Karpas-422 (cell line): ENCODE results near the gene SYNGR2. TPM values are rescaled to one million over a fixed set of nuclear protein-coding genes. Genes with fewer than 3 reads are reported as not detected.

Experiments used
- DNase-seq: peaks from one replicate; pipeline ENCODE4 v3.0.0-alpha.2; 2015
- H2AFZ ChIP-seq: fragments of 200-600 bp; sonication (generic); 2 replicates; pipeline ENCODE4 v1.6.1; 2014; ENCODE audit warnings: antibody characterized with exemption, low read length, mixed read lengths
- H3K27ac ChIP-seq: fragments of 200-600 bp; sonication (generic); 2 replicates; pipeline ENCODE4 v1.5.1; 2014; ENCODE audit warnings: mild to moderate bottlenecking, low read length, moderate library complexity
- H3K27me3 ChIP-seq: fragments of 200-600 bp; sonication (generic); 2 replicates; pipeline ENCODE4 v1.6.1; 2014; ENCODE audit warnings: low read length, mixed read lengths
- H3K36me3 ChIP-seq: fragments of 200-600 bp; sonication (generic); 2 replicates; pipeline ENCODE4 v1.6.1; 2014; ENCODE audit warnings: low read length, mixed read lengths; ENCODE audit not compliant: insufficient read depth
- H3K4me1 ChIP-seq: fragments of 200-600 bp; sonication (generic); 2 replicates; pipeline ENCODE4 v1.6.1; 2014; ENCODE audit warnings: mild to moderate bottlenecking, low read length, mixed read lengths
- H3K4me2 ChIP-seq: fragments of 200-600 bp; sonication (generic); 2 replicates; pipeline ENCODE4 v1.6.1; 2014; ENCODE audit warnings: low read length, low read depth, mild to moderate bottlenecking; ENCODE audit not compliant: poor library complexity, severe bottlenecking
- H3K4me3 ChIP-seq: fragments of 200-600 bp; sonication (generic); 2 replicates; pipeline ENCODE4 v1.5.1; 2014; ENCODE audit warnings: mild to moderate bottlenecking, antibody characterized with exemption, low read length, mixed read lengths
- H3K79me2 ChIP-seq: fragments of 200-600 bp; sonication (generic); 2 replicates; pipeline ENCODE4 v1.6.1; 2014; ENCODE audit warnings: mild to moderate bottlenecking, low read length, mixed read lengths
- H3K9ac ChIP-seq: fragments of 200-600 bp; sonication (generic); 2 replicates; pipeline ENCODE4 v1.6.0; 2014; ENCODE audit warnings: low read length
- H3K9me2 ChIP-seq: fragments of 200-600 bp; sonication (generic), shearing (Covaris generic); replicated peaks from 2 replicates; pipeline ENCODE4 v1.6.0; 2014; ENCODE audit warnings: mild to moderate bottlenecking, low read length, moderate library complexity; ENCODE audit not compliant: insufficient read depth
- H3K9me3 ChIP-seq: fragments of 300-700, 200-600 bp; sonication (generic); 2 replicates; pipeline ENCODE4 v1.6.1; 2014; ENCODE audit warnings: low read length, mixed read lengths
- H4K20me1 ChIP-seq: fragments of 200-600 bp; sonication (generic); 2 replicates; pipeline ENCODE4 v1.6.1; 2014; ENCODE audit warnings: mild to moderate bottlenecking, antibody characterized with exemption, low read length, low read depth; ENCODE audit not compliant: insufficient read depth
- total RNA-seq: library from RNA; depleted of rRNA; stranded (reverse); fragments of >200 nt; shearing (Covaris generic); gene quantifications from 2 replicates; pipeline ENCODE4 v1.2.3, GENCODE V29; 2014; ENCODE audit warnings: low replicate concordance

Gene SYNGR2
- total RNA-seq, 1 experiment from 2014 or later, result 31.9 TPM

DNA sequence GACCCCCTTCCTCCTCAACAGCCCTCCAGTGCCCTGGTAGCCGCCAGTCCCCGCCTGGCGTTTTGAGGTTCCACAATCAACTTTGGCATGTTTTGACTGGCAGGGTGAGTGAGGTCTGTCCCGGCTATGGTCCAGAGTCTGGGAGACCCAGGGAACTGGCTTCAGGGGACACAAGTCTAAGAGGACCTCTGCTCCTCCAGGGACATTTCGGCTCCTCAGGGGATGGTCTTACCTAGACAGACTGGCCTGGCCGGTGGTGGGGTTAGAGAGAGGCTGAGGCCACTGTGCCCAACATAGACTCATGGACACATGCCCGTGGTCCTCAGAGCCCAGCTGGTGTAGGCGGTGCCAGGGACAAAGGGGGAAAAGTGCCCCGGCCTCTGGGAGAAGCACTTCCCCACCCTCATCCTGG lies 35.6 kb upstream of the SYNGR2 start:
- peak overlapping the region; percentile 98 for H3K4me2 ChIP-seq

DNA sequence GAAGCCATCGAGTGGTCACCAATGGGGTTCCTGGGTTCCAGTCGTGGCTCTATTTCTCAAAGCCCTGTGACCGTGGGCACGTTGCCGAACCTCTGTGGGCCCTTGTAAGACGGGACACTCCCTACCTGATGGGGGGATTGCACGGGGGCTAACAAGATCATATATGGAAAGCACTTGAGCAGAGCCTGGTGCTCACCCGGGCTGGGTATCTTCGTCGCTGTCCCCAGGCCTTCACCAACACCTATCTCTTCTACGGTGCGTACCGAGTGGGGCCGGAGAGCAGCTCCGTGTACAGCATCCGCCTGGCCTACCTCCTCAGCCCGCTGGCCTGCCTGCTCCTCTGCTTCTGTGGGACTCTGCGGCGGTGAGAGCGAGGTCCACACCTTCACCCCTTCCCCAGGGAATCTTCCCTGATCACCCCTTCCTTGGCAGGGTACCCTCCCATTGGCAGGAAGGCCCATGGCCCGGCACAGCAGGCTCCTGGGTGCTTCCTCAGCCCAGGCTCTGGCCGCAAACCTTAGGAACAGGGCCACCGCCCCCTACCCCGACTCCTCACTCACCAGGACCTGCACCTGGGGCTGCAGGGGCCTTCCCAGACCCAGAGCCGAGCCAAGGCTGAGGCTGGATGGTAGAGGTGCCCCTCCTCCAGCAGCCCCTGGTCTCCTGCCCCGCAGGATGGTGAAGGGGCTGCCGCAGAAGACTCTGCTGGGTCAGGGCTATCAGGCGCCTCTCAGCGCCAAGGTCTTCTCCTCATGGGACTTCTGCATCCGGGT lies 35.0 kb upstream of the SYNGR2 start:
- Histone ChIP-seq H3K4me3 (peak overlapping the region; percentile 88; the same call in 1 of the 2 replicates), H3K9ac (peak overlapping the region; percentile 95), H2AFZ (no peak overlapping the region), H4K20me1 (no peaks in the 10 kb centered on the region), H3K36me3 (peaks cover 22% of the 10 kb centered on the region), H3K27ac (peak overlapping the region; percentile 94), H3K27me3 (no peaks in the 10 kb centered on the region), H3K9me2 (no peaks in the 10 kb centered on the region), H3K9me3 (no peaks in the 10 kb centered on the region), H3K79me2 (peaks cover 19% of the 10 kb centered on the region), H3K4me1 (peaks cover 69% of the 10 kb centered on the region), H3K4me2 (peak overlapping the region; percentile 98)
- no peak for DNase-seq

More for the DNA sequence above, 35.6 kb upstream of the SYNGR2 start:
- Histone ChIP-seq H2AFZ (no peak overlapping the region), H4K20me1 (no peaks in the 10 kb centered on the region), H3K9ac (peak overlapping the region; percentile 95), H3K4me1 (peaks cover 69% of the 10 kb centered on the region), H3K79me2 (peaks cover 20% of the 10 kb centered on the region), H3K9me2 (no peaks in the 10 kb centered on the region), H3K27ac (peak overlapping the region; percentile 94), H3K9me3 (no peaks in the 10 kb centered on the region), H3K27me3 (no peaks in the 10 kb centered on the region), H3K4me3 (peak overlapping the region; percentile 88), H3K36me3 (peaks cover 22% of the 10 kb centered on the region)
- DNase-seq, result no peak

DNA sequence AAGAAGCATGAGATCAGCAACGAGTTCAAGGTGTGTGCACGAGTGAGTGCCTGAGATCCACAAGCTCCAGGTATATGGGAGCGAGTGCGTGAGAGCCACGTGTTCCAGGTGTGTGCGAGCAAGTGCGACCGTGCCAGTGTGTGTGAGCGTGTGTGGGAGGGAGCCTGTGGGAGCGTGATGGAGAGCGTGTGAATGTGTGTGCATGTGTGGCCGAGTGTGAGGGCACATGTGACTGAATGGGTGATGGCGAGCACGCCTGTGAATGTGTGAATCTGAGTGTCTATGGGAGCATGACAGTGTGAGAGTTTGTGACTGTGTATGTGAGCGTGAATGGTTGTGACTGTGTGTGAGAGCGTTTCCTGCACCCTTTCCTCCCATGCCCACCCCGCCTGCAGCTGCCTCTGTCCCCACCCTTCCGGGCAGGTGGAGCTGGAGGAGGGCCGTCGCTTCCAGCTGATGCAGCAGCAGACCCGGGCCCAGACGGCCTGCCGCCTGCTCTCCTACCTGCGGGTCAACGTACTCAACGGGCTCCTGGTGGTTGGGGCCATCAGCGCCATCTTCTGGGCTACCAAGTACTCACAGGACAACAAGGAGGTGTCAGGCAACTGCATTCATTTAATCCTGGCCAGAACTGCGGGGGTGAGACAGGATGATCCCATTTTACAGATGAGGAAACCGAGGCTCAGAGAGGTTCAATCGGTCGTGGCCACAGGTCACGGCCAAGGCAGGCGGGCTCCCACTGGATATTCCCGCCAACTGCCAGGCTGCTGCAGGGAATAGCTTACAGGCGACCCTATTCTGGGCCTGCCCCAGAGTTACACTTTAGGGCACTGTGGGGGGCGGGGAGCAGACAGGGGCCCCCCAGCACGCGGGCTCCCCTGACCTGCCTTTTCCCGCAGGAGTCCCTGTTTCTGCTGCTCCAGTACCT lies 34.1 kb upstream of the SYNGR2 start:
- Histone ChIP-seq H4K20me1 (no peaks in the 10 kb centered on the region), H3K36me3 (peaks cover 22% of the 10 kb centered on the region), H3K79me2 (peaks cover 19% of the 10 kb centered on the region), H3K9me3 (no peaks in the 10 kb centered on the region), H3K4me1 (peaks cover 63% of the 10 kb centered on the region), H3K4me2 (peak overlapping the region; percentile 98), H3K27ac (peak overlapping the region; percentile 94), H3K9ac (peak overlapping the region; percentile 95; the same call in 1 of the 2 replicates), H2AFZ (no peak overlapping the region), H3K27me3 (no peaks in the 10 kb centered on the region), H3K9me2 (no peaks in the 10 kb centered on the region), H3K4me3 (peak overlapping the region; percentile 88; the same call in 1 of the 2 replicates)
- peak; percentile 87 for DNase-seq

GRCh38 chr17:78134899-78135385 lies 33.4 kb upstream of the SYNGR2 start:
- Histone ChIP-seq H3K9me3 (no peaks in the 10 kb centered on the region), H3K36me3 (peaks cover 22% of the 10 kb centered on the region), H3K4me3 (no peak overlapping the region), H3K4me1 (peaks cover 56% of the 10 kb centered on the region), H3K79me2 (peaks cover 19% of the 10 kb centered on the region), H3K27ac (no peak overlapping the region), H3K9me2 (no peaks in the 10 kb centered on the region), H2AFZ (no peak overlapping the region), H3K27me3 (no peaks in the 10 kb centered on the region), H4K20me1 (no peaks in the 10 kb centered on the region), H3K9ac (no peak overlapping the region), H3K4me2 (no peak overlapping the region)
- no peak for DNase-seq

GRCh38 chr17:78135858-78136500 lies 32.4 kb upstream of the SYNGR2 start:
- H3K79me2 ChIP-seq, result peaks cover 16% of the 10 kb centered on the region
- no peaks in the 10 kb centered on the region for H4K20me1 ChIP-seq
- H3K36me3 ChIP-seq, result peaks cover 22% of the 10 kb centered on the region
- H3K27me3 ChIP-seq, result no peaks in the 10 kb centered on the region
- no peaks in the 10 kb centered on the region for H3K9me2 ChIP-seq
- no peak overlapping the region for H3K4me2 ChIP-seq
- H3K9ac ChIP-seq, result no peak overlapping the region
- H2AFZ ChIP-seq, result no peak overlapping the region
- no peak overlapping the region for H3K27ac ChIP-seq
- peaks cover 46% of the 10 kb centered on the region for H3K4me1 ChIP-seq
- no peaks in the 10 kb centered on the region for H3K9me3 ChIP-seq
- no peak for DNase-seq
- no peak overlapping the region for H3K4me3 ChIP-seq

DNA sequence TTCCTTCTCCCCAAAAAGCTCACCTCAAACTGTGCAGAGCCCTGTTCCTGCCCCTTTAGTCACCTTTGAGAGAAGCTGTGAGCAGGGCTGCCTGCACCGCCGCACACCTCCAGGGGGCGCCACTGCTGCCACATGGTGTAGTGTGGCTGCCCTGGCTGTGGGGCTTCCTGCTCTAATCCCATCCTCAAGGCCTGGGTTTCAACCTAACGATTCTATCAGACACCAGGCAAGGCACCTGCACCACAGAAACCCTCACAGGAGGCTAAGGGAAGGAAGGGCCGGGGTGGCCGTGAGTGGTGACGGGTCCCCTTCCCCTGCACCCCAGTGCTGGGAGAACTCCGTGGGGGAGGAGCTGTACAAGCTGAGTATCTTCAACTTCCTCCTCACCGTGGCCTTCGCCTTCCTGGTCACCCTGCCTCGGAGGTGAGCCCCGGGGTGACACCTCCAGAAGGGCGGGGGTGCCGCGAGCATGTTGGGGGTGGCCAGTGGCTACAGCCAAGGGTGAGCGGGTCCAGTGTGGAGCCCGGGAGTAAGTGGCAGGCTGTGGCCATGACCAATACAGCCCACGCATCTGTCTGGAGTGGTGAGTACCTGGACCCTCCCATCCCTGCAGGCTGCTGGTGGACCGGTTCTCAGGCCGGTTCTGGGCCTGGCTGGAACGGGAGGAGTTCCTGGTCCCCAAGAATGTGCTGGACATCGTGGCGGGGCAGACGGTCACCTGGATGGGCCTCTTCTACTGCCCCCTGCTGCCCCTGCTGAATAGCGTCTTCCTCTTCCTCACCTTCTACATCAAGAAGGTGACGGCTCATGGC lies 30.8 kb upstream of the SYNGR2 start:
- peaks cover 38% of the 10 kb centered on the region for H3K4me1 ChIP-seq
- H3K9me3 ChIP-seq, result no peaks in the 10 kb centered on the region
- H3K4me3 ChIP-seq, result no peak overlapping the region
- H3K4me2 ChIP-seq, result peak overlapping the region; percentile 19
- H3K27me3 ChIP-seq, result no peaks in the 10 kb centered on the region
- H3K27ac ChIP-seq, result peak overlapping the region; percentile 58
- H3K9me2 ChIP-seq, result no peaks in the 10 kb centered on the region
- H3K9ac ChIP-seq, result peak overlapping the region; percentile 24
- peaks cover 4% of the 10 kb centered on the region; the same call in 1 of the 2 replicates for H3K79me2 ChIP-seq
- H4K20me1 ChIP-seq, result peaks cover 13% of the 10 kb centered on the region
- no peak overlapping the region for H2AFZ ChIP-seq
- H3K36me3 ChIP-seq, result peaks cover 31% of the 10 kb centered on the region
- DNase-seq, result peak; percentile 84

- Histone ChIP-seq H3K4me3 (no peak overlapping the region), H4K20me1 (peaks cover 15% of the 10 kb centered on the region), H3K9me3 (no peaks in the 10 kb centered on the region), H3K4me1 (peaks cover 29% of the 10 kb centered on the region), H3K36me3 (peaks cover 30% of the 10 kb centered on the region), H3K27ac (no peak overlapping the region; the same call in 1 of the 2 replicates), H3K4me2 (no peak overlapping the region), H3K79me2 (0 out of 2 replicates have a peak, but pooled peaks cover under 1% of the 10 kb centered on the region), H2AFZ (no peak overlapping the region), H3K9ac (no peak overlapping the region), H3K9me2 (no peaks in the 10 kb centered on the region), H3K27me3 (no peaks in the 10 kb centered on the region)
- DNase-seq, result peak; percentile 52
These were observed 29.9 kb upstream of the SYNGR2 start for GRCh38 chr17:78138204-78139060.
